ENCODE data around the gene ACVRL1. TPM values are rescaled to one million over a fixed set of nuclear protein-coding genes. Genes with fewer than 3 reads are reported as not detected.

The ACVRL1 gene
- total RNA-seq, 1 experiment from 2014 or later = 0.98 TPM

DNA sequence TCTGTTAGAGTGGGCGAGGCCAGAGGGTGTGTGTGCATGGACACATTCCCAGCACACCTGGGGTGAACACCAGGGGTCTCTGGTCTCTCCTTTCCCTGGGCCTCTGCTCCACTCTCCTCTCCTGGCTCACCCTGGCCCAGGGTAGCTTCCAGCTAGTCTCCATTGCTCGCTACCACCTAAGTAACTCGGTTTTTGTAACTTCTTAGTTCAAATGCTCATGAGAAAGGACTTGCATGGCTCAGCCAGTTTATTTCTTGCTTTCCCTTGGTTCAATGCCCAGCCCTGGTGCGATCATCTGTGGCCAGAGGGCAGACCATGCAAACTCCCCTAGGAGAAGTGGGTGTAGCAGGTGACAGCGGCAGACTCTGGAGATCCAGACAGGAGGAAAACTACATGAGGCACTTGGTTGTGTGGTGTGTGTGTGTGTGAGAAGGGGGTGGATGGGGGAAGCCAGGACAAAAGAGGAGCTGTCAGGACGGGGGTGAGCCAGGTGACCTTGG lies 35.2 kb downstream of the ACVRL1 start:
- ATAC-seq (no peak), DNase-seq (ENCODE audit: low spot score) (no peak)
- TF ChIP-seq TCF7 (CRISPR knock-in tag; IDR thresholded peaks at IDR 0.05; ENCODE audit: low read depth) = no peak
- no peak for TF ChIP-seq ZNF317 (CRISPR knock-in tag; IDR thresholded peaks at IDR 0.05; ENCODE audit: borderline replicate concordance, low read depth)
- no peak for TF ChIP-seq JAZF1 (CRISPR knock-in tag; IDR thresholded peaks at IDR 0.05)
- no peak for TF ChIP-seq EMX1 (CRISPR knock-in tag; IDR thresholded peaks at IDR 0.05)
- TF ChIP-seq OVOL2 (CRISPR knock-in tag; IDR thresholded peaks at IDR 0.05; ENCODE audit: borderline replicate concordance) = no peak
- Mint-ChIP-seq H3K9me3 (peaks cover 24% of the 10 kb centered on the region), H3K4me3 (no peak overlapping the region), H3K27ac (no peak overlapping the region), H3K4me1 (peaks cover 9% of the 10 kb centered on the region), H3K27me3 (ENCODE audit: low read depth) (peaks cover 32% of the 10 kb centered on the region), H3K36me3 (peaks cover 11% of the 10 kb centered on the region)
- POLR2A ChIA-PET = no interaction called here
- CTCF ChIA-PET = interaction anchor here (0.9 to 1.7 kb wide), 3 partner anchors 19 to 34 kb away, joined by 3 to 8 read pairs (median 6); no protein-coding TSS in a partner anchor

DNA sequence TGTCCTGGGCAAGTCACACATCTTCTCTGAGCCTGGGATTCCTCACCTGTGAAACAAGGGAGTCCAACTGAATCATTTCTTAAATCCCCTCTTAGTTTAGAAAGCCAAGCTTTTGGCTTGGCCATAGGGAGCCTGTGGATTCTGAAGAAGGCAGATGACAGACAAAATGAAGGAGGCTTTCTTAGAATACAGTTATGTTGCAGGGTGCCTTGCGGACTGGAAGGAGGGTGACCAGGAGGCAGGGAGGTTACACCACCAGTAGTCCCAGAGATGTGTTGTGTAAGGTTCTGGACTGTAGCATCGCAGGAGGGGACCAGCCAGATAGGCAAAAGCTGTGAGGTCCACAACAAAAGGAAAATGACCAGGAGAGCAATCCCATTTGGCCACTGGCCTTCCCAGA lies 36.0 kb downstream of the ACVRL1 start:
- Mint-ChIP-seq H3K27ac (no peak overlapping the region), H3K9me3 (peaks cover 24% of the 10 kb centered on the region), H3K4me1 (peaks cover 9% of the 10 kb centered on the region), H3K4me3 (no peak overlapping the region), H3K27me3 (ENCODE audit: low read depth) (peaks cover 40% of the 10 kb centered on the region), H3K36me3 (peaks cover 11% of the 10 kb centered on the region)
- CTCF ChIA-PET = no interaction called here
- ATAC-seq = no peak
- POLR2A ChIA-PET = no interaction called here
- DNase-seq (ENCODE audit: low spot score) = no peak
- TF ChIP-seq, protein P1, sequence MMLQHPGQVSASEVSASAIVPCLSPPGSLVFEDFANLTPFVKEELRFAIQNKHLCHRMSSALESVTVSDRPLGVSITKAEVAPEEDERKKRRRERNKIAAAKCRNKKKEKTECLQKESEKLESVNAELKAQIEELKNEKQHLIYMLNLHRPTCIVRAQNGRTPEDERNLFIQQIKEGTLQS (CRISPR knock-in tag; conservative IDR thresholded peaks at IDR 0.05) = no peak
- TF ChIP-seq, protein P2, sequence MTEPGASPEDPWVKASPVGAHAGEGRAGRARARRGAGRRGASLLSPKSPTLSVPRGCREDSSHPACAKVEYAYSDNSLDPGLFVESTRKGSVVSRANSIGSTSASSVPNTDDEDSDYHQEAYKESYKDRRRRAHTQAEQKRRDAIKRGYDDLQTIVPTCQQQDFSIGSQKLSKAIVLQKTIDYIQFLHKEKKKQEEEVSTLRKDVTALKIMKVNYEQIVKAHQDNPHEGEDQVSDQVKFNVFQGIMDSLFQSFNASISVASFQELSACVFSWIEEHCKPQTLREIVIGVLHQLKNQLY (CRISPR knock-in tag; IDR thresholded peaks at IDR 0.05) = no peak
- TF ChIP-seq, protein P3, sequence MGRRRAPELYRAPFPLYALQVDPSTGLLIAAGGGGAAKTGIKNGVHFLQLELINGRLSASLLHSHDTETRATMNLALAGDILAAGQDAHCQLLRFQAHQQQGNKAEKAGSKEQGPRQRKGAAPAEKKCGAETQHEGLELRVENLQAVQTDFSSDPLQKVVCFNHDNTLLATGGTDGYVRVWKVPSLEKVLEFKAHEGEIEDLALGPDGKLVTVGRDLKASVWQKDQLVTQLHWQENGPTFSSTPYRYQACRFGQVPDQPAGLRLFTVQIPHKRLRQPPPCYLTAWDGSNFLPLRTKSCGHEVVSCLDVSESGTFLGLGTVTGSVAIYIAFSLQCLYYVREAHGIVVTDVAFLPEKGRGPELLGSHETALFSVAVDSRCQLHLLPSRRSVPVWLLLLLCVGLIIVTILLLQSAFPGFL (CRISPR knock-in tag; IDR thresholded peaks at IDR 0.05; ENCODE audit: borderline replicate concordance) = no peak
- TF ChIP-seq, protein P4, sequence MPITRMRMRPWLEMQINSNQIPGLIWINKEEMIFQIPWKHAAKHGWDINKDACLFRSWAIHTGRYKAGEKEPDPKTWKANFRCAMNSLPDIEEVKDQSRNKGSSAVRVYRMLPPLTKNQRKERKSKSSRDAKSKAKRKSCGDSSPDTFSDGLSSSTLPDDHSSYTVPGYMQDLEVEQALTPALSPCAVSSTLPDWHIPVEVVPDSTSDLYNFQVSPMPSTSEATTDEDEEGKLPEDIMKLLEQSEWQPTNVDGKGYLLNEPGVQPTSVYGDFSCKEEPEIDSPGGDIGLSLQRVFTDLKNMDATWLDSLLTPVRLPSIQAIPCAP (CRISPR knock-in tag; IDR thresholded peaks at IDR 0.05) = no peak
- TF ChIP-seq ZNF671 (CRISPR knock-in tag; IDR thresholded peaks at IDR 0.05) (no peak), IRF2 (CRISPR knock-in tag; IDR thresholded peaks at IDR 0.05; ENCODE audit: borderline replicate concordance, low read depth) (no peak), KAT7 (CRISPR knock-in tag; IDR thresholded peaks at IDR 0.05; ENCODE audit: borderline replicate concordance) (no peak), RORB (CRISPR knock-in tag; IDR thresholded peaks at IDR 0.05) (no peak), EMX1 (CRISPR knock-in tag; IDR thresholded peaks at IDR 0.05) (no peak), MYBL2 (CRISPR knock-in tag; IDR thresholded peaks at IDR 0.05) (no peak), ZNF396 (CRISPR knock-in tag; IDR thresholded peaks at IDR 0.05; ENCODE audit: borderline replicate concordance) (no peak)
- TF ChIP-seq, protein P5, sequence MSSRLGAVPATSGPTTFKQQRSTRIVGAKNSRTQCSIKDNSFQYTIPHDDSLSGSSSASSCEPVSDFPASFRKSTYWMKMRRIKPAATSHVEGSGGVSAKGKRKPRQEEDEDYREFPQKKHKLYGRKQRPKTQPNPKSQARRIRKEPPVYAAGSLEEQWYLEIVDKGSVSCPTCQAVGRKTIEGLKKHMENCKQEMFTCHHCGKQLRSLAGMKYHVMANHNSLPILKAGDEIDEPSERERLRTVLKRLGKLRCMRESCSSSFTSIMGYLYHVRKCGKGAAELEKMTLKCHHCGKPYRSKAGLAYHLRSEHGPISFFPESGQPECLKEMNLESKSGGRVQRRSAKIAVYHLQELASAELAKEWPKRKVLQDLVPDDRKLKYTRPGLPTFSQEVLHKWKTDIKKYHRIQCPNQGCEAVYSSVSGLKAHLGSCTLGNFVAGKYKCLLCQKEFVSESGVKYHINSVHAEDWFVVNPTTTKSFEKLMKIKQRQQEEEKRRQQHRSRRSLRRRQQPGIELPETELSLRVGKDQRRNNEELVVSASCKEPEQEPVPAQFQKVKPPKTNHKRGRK (CRISPR knock-in tag; IDR thresholded peaks at IDR 0.05; ENCODE audit: borderline replicate concordance) = no peak
- TF ChIP-seq, protein P6, sequence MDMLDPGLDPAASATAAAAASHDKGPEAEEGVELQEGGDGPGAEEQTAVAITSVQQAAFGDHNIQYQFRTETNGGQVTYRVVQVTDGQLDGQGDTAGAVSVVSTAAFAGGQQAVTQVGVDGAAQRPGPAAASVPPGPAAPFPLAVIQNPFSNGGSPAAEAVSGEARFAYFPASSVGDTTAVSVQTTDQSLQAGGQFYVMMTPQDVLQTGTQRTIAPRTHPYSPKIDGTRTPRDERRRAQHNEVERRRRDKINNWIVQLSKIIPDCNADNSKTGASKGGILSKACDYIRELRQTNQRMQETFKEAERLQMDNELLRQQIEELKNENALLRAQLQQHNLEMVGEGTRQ (CRISPR knock-in tag; IDR thresholded peaks at IDR 0.05) = no peak
- TF ChIP-seq, protein P7, sequence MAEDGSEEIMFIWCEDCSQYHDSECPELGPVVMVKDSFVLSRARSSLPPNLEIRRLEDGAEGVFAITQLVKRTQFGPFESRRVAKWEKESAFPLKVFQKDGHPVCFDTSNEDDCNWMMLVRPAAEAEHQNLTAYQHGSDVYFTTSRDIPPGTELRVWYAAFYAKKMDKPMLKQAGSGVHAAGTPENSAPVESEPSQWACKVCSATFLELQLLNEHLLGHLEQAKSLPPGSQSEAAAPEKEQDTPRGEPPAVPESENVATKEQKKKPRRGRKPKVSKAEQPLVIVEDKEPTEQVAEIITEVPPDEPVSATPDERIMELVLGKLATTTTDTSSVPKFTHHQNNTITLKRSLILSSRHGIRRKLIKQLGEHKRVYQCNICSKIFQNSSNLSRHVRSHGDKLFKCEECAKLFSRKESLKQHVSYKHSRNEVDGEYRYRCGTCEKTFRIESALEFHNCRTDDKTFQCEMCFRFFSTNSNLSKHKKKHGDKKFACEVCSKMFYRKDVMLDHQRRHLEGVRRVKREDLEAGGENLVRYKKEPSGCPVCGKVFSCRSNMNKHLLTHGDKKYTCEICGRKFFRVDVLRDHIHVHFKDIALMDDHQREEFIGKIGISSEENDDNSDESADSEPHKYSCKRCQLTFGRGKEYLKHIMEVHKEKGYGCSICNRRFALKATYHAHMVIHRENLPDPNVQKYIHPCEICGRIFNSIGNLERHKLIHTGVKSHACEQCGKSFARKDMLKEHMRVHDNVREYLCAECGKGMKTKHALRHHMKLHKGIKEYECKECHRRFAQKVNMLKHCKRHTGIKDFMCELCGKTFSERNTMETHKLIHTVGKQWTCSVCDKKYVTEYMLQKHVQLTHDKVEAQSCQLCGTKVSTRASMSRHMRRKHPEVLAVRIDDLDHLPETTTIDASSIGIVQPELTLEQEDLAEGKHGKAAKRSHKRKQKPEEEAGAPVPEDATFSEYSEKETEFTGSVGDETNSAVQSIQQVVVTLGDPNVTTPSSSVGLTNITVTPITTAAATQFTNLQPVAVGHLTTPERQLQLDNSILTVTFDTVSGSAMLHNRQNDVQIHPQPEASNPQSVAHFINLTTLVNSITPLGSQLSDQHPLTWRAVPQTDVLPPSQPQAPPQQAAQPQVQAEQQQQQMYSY (CRISPR knock-in tag; IDR thresholded peaks at IDR 0.05) = no peak

Data from WTC11 (cell line).